Smooth muscle cell (in vitro differentiated cells): Measurements from ENCODE around the gene LY6G6F. TPM values are rescaled to one million over a fixed set of nuclear protein-coding genes. Genes with fewer than 3 reads are reported as not detected.

Experiments
- DNase-seq: peaks from one replicate; lab custom pipeline; 2025; ENCODE audit not compliant: unreplicated experiment; lab: John Stamatoyannopoulos, UW
- H2AFZ ChIP-seq: fragments of 200-600 bp; sonication (generic); 2 replicates; pipeline ENCODE4 v1.6.0; 2016; ENCODE audit warnings: antibody characterized with exemption, low read depth, mild to moderate bottlenecking
- H3F3A ChIP-seq: fragments of 200-600 bp; sonication (generic); 2 replicates; pipeline ENCODE4 v1.6.0; 2017; ENCODE audit warnings: antibody characterized with exemption, low read depth
- H3K27ac ChIP-seq: fragments of 200-600 bp; sonication (generic); 2 replicates; pipeline ENCODE4 v1.5.1; 2016; ENCODE audit warnings: low read depth, mild to moderate bottlenecking
- H3K27me3 ChIP-seq: fragments of 200-600 bp; sonication (generic); 2 replicates; pipeline ENCODE4 v1.6.1; 2016; ENCODE audit warnings: low read depth, mild to moderate bottlenecking
- H3K36me3 ChIP-seq: fragments of 200-600 bp; sonication (generic); 2 replicates; pipeline ENCODE4 v1.5.1; 2016; ENCODE audit warnings: low read depth
- H3K4me1 ChIP-seq: fragments of 200-600 bp; sonication (generic); 2 replicates; pipeline ENCODE4 v1.5.1; 2016; ENCODE audit warnings: low read depth
- H3K4me2 ChIP-seq: fragments of 200-600 bp; sonication (generic); 2 replicates; pipeline ENCODE4 v1.6.0; 2016; ENCODE audit warnings: mild to moderate bottlenecking
- H3K4me3 ChIP-seq: fragments of 200-600 bp; sonication (generic); 2 replicates; pipeline ENCODE4 v1.5.1; 2016; ENCODE audit warnings: mild to moderate bottlenecking
- H3K79me2 ChIP-seq: fragments of 200-600 bp; sonication (generic); 2 replicates; pipeline ENCODE4 v1.6.0; 2016; ENCODE audit warnings: low read depth, mild to moderate bottlenecking
- H3K9ac ChIP-seq: fragments of 200-600 bp; sonication (generic); 2 replicates; pipeline ENCODE4 v1.6.0; 2016; ENCODE audit warnings: low read depth
- H3K9me3 ChIP-seq: fragments of 200-600 bp; sonication (generic); replicated peaks from 2 replicates; pipeline ENCODE4 v1.5.1; 2016; ENCODE audit warnings: low read depth
- H4K20me1 ChIP-seq: fragments of 200-600 bp; sonication (generic); 2 replicates; pipeline ENCODE4 v1.6.0; 2016; ENCODE audit warnings: low read depth
- CTCF ChIP-seq: fragments of 200-600 bp; sonication (generic); IDR thresholded peaks from 2 replicates; pipeline ENCODE4 v1.5.1; 2017; ENCODE audit warnings: borderline replicate concordance, mild to moderate bottlenecking, antibody characterized with exemption; ENCODE audit not compliant: insufficient read depth, poor library complexity, severe bottlenecking
- WGBS: methylation state at CpG from one replicate; pipeline ENCODE4 v1.1.7; 2016; ENCODE audit warnings: low lambda C conversion rate; 5-methylcytosine and 5-hydroxymethylcytosine counted together
- polyA plus RNA-seq: library from polyadenylated mRNA; unstranded; fragments of >200 nt; fragmentation: Nextera tagmentation; extraction: Ambion mirVana; gene quantifications from 2 replicates; pipeline ENCODE4 v1.2.1, GENCODE V29; 2016
- total RNA-seq: library from RNA; depleted of rRNA; stranded (reverse); fragments of >200 nt; gene quantifications from 2 replicates; pipeline ENCODE4 v1.2.3, GENCODE V29; 2014

The LY6G6F gene
- total and polyA plus RNA-seq, 2 experiments from 2014 or later, result not detected

- Histone ChIP-seq H3K4me2 (peak overlapping the region; percentile 83), H3K4me3 (peak overlapping the region; percentile 38), H2AFZ (no peak overlapping the region), H3K9me3 (no peaks in the 10 kb centered on the region), H3K79me2 (no peaks in the 10 kb centered on the region), H3K4me1 (peaks cover 14% of the 10 kb centered on the region), H3K27me3 (no peaks in the 10 kb centered on the region), H4K20me1 (no peaks in the 10 kb centered on the region), H3K27ac (no peak overlapping the region), H3F3A (no peaks in the 10 kb centered on the region), H3K36me3 (no peaks in the 10 kb centered on the region), H3K9ac (no peak overlapping the region)
- no peak for TF ChIP-seq CTCF
- WGBS, result 77% methylated on average over 13 of the region's 13 CpGs
- DNase-seq, result no peak
Measured at GRCh38 chr6:31683591-31683990, 23.1 kb upstream of the LY6G6F start.

- no peak overlapping the region for H2AFZ ChIP-seq
- H3K4me2 ChIP-seq, result no peak overlapping the region
- no peak for TF ChIP-seq CTCF
- no peaks in the 10 kb centered on the region for H4K20me1 ChIP-seq
- DNase-seq, result no peak
- H3F3A ChIP-seq, result no peaks in the 10 kb centered on the region
- H3K4me3 ChIP-seq, result no peak overlapping the region
- WGBS, result 98% methylated on average over 5 of the region's 5 CpGs
- H3K9me3 ChIP-seq, result no peaks in the 10 kb centered on the region
- no peak overlapping the region for H3K9ac ChIP-seq
- peaks cover 9% of the 10 kb centered on the region for H3K4me1 ChIP-seq
- H3K27me3 ChIP-seq, result no peaks in the 10 kb centered on the region
- H3K79me2 ChIP-seq, result no peaks in the 10 kb centered on the region
- H3K36me3 ChIP-seq, result no peaks in the 10 kb centered on the region
- no peak overlapping the region for H3K27ac ChIP-seq
Measured at GRCh38 chr6:31686483-31686882, 20.2 kb upstream of the LY6G6F start.

- no peaks in the 10 kb centered on the region for H3K36me3 ChIP-seq
- H3K79me2 ChIP-seq, result no peaks in the 10 kb centered on the region
- no peaks in the 10 kb centered on the region for H3K9me3 ChIP-seq
- no peak for TF ChIP-seq CTCF
- no peak overlapping the region for H3K27ac ChIP-seq
- H3K27me3 ChIP-seq, result no peaks in the 10 kb centered on the region
- H3K4me1 ChIP-seq, result peaks cover 5% of the 10 kb centered on the region
- no peak overlapping the region for H2AFZ ChIP-seq
- no peaks in the 10 kb centered on the region for H4K20me1 ChIP-seq
- no peak overlapping the region for H3K9ac ChIP-seq
- H3K4me2 ChIP-seq, result no peak overlapping the region
- H3K4me3 ChIP-seq, result no peak overlapping the region
- no peaks in the 10 kb centered on the region for H3F3A ChIP-seq
- 93% methylated on average over 7 of the region's 8 CpGs for WGBS
- no peak for DNase-seq
Measured at GRCh38 chr6:31687321-31687720, 19.3 kb upstream of the LY6G6F start.

- H3K36me3 ChIP-seq, result no peaks in the 10 kb centered on the region
- no peaks in the 10 kb centered on the region for H3F3A ChIP-seq
- 91% methylated on average over 14 of the region's 14 CpGs for WGBS
- peaks cover 5% of the 10 kb centered on the region for H3K4me1 ChIP-seq
- no peak overlapping the region for H3K27ac ChIP-seq
- H3K9ac ChIP-seq, result no peak overlapping the region
- no peak overlapping the region for H3K4me3 ChIP-seq
- no peaks in the 10 kb centered on the region for H3K9me3 ChIP-seq
- TF ChIP-seq CTCF, result no peak
- H3K79me2 ChIP-seq, result no peaks in the 10 kb centered on the region
- no peak for DNase-seq
- no peak overlapping the region for H3K4me2 ChIP-seq
- no peaks in the 10 kb centered on the region for H4K20me1 ChIP-seq
- no peak overlapping the region for H2AFZ ChIP-seq
- no peaks in the 10 kb centered on the region for H3K27me3 ChIP-seq
Measured at GRCh38 chr6:31687860-31688693, 18.6 kb upstream of the LY6G6F start.
